Measurements from ENCODE around the gene SUCLG2. TPM values are rescaled to one million over a fixed set of nuclear protein-coding genes. Genes with fewer than 3 reads are reported as not detected.

The SUCLG2 gene
- total RNA-seq, 4 donors from 2014 or later = 29.5 to 40.2 (median 35.7) TPM

GRCh38 chr3:67384016-67384415 lies 270.4 kb downstream of the SUCLG2 start:
- no peak for TF ChIP-seq POLR2AphosphoS5 (IDR thresholded peaks at IDR 0.05)
- no peak for TF ChIP-seq CTCF (IDR thresholded peaks at IDR 0.05)
- TF ChIP-seq EP300 (IDR thresholded peaks at IDR 0.05) = no peak
- TF ChIP-seq POLR2A (IDR thresholded peaks at IDR 0.05) = no peak
- DNase-seq (ENCODE audit: low spot score in 2 of 2) = no peak

GRCh38 chr3:67383379-67383778 lies 271.0 kb downstream of the SUCLG2 start:
- H3K4me1 ChIP-seq = no peaks in the 10 kb centered on the region
- WGBS = 75% methylated on average over 7 of the region's 7 CpGs

More at GRCh38 chr3:67384016-67384415, 270.4 kb downstream of the SUCLG2 start:
- Histone ChIP-seq H3K36me3 (peaks cover 5% of the 10 kb centered on the region), H3K27ac (no peak overlapping the region), H3K4me1 (no peaks in the 10 kb centered on the region), H3K9me3 (no peaks in the 10 kb centered on the region), H3K27me3 (no peaks in the 10 kb centered on the region), H3K4me3 (no peak overlapping the region)
- WGBS = 52% methylated on average over 5 of the region's 5 CpGs

GRCh38 chr3:67382536-67382935 lies 271.9 kb downstream of the SUCLG2 start:
- Histone ChIP-seq H3K27me3 (no peaks in the 10 kb centered on the region), H3K9me3 (no peaks in the 10 kb centered on the region), H3K4me3 (no peak overlapping the region), H3K36me3 (peaks cover 5% of the 10 kb centered on the region), H3K27ac (no peak overlapping the region), H3K4me1 (no peaks in the 10 kb centered on the region)
- no peak for TF ChIP-seq POLR2AphosphoS5 (IDR thresholded peaks at IDR 0.05)
- TF ChIP-seq CTCF (IDR thresholded peaks at IDR 0.05) = no peak
- TF ChIP-seq EP300 (IDR thresholded peaks at IDR 0.05) = no peak
- TF ChIP-seq POLR2A (IDR thresholded peaks at IDR 0.05) = no peak
- no peak for DNase-seq (ENCODE audit: low spot score in 2 of 2)
- 49% methylated on average over 4 of the region's 4 CpGs for WGBS

More at GRCh38 chr3:67383379-67383778, 271.0 kb downstream of the SUCLG2 start:
- Histone ChIP-seq H3K27ac (no peak overlapping the region), H3K36me3 (peaks cover 5% of the 10 kb centered on the region), H3K9me3 (no peaks in the 10 kb centered on the region), H3K27me3 (no peaks in the 10 kb centered on the region), H3K4me3 (no peak overlapping the region)
- no peak for DNase-seq (ENCODE audit: low spot score in 2 of 2)
- TF ChIP-seq EP300 (IDR thresholded peaks at IDR 0.05) (no peak), CTCF (IDR thresholded peaks at IDR 0.05) (no peak), POLR2A (IDR thresholded peaks at IDR 0.05) (no peak), POLR2AphosphoS5 (IDR thresholded peaks at IDR 0.05) (no peak)

- H3K4me1 ChIP-seq = no peaks in the 10 kb centered on the region
- WGBS = 46% methylated on average over 4 of the region's 4 CpGs
Measured at GRCh38 chr3:67381667-67382272, 272.6 kb downstream of the SUCLG2 start.

GRCh38 chr3:67380118-67380517 lies 274.3 kb downstream of the SUCLG2 start:
- H3K4me1 ChIP-seq = no peaks in the 10 kb centered on the region
- no peaks in the 10 kb centered on the region for H3K27me3 ChIP-seq
- 93% methylated on average over 2 of the region's 2 CpGs for WGBS
- H3K36me3 ChIP-seq = peaks cover 12% of the 10 kb centered on the region
- TF ChIP-seq CTCF (IDR thresholded peaks at IDR 0.05) (no peak), POLR2A (IDR thresholded peaks at IDR 0.05) (no peak), EP300 (IDR thresholded peaks at IDR 0.05) (no peak), POLR2AphosphoS5 (IDR thresholded peaks at IDR 0.05) (no peak)
- H3K27ac ChIP-seq = no peak overlapping the region
- DNase-seq (ENCODE audit: low spot score in 2 of 2) = no peak
- H3K4me3 ChIP-seq = no peak overlapping the region
- H3K9me3 ChIP-seq = no peaks in the 10 kb centered on the region

More at GRCh38 chr3:67381667-67382272, 272.6 kb downstream of the SUCLG2 start:
- H3K36me3 ChIP-seq = peaks cover 5% of the 10 kb centered on the region
- no peak for DNase-seq (ENCODE audit: low spot score in 2 of 2)
- TF ChIP-seq POLR2A (IDR thresholded peaks at IDR 0.05) (no peak), CTCF (IDR thresholded peaks at IDR 0.05) (peak; percentile 28 to 38)
- no peak overlapping the region for H3K4me3 ChIP-seq
- no peaks in the 10 kb centered on the region for H3K27me3 ChIP-seq
- H3K27ac ChIP-seq = no peak overlapping the region
- no peaks in the 10 kb centered on the region for H3K9me3 ChIP-seq
